Measurements from ENCODE around the gene HOXA9. TPM values are rescaled to one million over a fixed set of nuclear protein-coding genes. Genes with fewer than 3 reads are reported as not detected.

Gene HOXA9
- total and polyA plus RNA-seq, 2 of the 4 experiments (the other 2 are of a cell fraction): 0.18 to 0.32 TPM

- H3K4ac ChIP-seq (ENCODE audit: low read depth, low read length): peak overlapping the region; percentile 98
- H3K36me3 ChIP-seq (ENCODE audit: control insufficient read depth, insufficient read depth, low read length): no peaks in the 10 kb centered on the region
- peak overlapping the region; percentile 88 for H2BK5ac ChIP-seq (ENCODE audit: low read depth, low read length, poor library complexity, severe bottlenecking)
- peaks cover 6 to 51% of the 10 kb centered on the region in 2 experiments for H3K79me1 ChIP-seq (ENCODE audit: low read depth in 1 of 2, low read length in 2 of 2)
- in situ Hi-C loops (cut with MboI; ENCODE audit: low sequenced_read_pairs) (no loop called here), intact Hi-C loops (cut with micrococcal nuclease) (loop anchor here (2.0 to 5.0 kb wide), 2 partner anchors 25 to 921 kb away; partner anchors contain the start of genes CBX3 and HNRNPA2B1), dilution Hi-C loops (cut with HindIII; ENCODE audit: low sequenced_read_pairs, unreplicated experiment) (no loop called here)
- H3K9me3 ChIP-seq (ENCODE audit: control insufficient read depth, insufficient read depth, low read length): no peaks in the 10 kb centered on the region
- H2AK5ac ChIP-seq (ENCODE audit: low read depth, low read length): peak overlapping the region; percentile 62
- peak overlapping the region; percentile 80 for H3K23ac ChIP-seq (ENCODE audit: low read depth, low read length)
- BruUV-seq (replicated peaks): no TSS peak
- peak overlapping the region; percentile 94 for H2BK120ac ChIP-seq (ENCODE audit: low read depth, low read length)
- H2BK15ac ChIP-seq (ENCODE audit: low read depth, low read length): peak overlapping the region; percentile 64; the same call in 2 of the 3 replicates
- no peak for TF ChIP-seq ELK1 (IDR thresholded peaks at IDR 0.05; ENCODE audit: borderline replicate concordance, low read depth, low read length)
- peak; percentile 63; the same call in 1 of the 2 replicates for TF ChIP-seq POLR2A (IDR thresholded peaks at IDR 0.05; ENCODE audit: low read depth, low read length)
- no peak for TF ChIP-seq RCOR1 (IDR thresholded peaks at IDR 0.05; ENCODE audit: insufficient replicate concordance, low read length)
- TF ChIP-seq SMC3 (IDR thresholded peaks at IDR 0.05; ENCODE audit: low read depth, low read length): no peak
- H2AK9ac ChIP-seq (replicated peaks; ENCODE audit: low read depth, low read length, poor library complexity): peak overlapping the region; percentile 87
- ChIA-PET POLR2A (ENCODE audit: unreplicated experiment) (interaction anchor here (1.0 kb wide), 1 partner anchor 26 kb away, joined by 3 read pairs; no protein-coding TSS in a partner anchor), CTCF (interaction anchor here (1.0 to 1.2 kb wide), 2 partner anchors 18 to 754 kb away, joined by 3 to 5 read pairs; no protein-coding TSS in a partner anchor)
- DNase-seq (no peak), ATAC-seq (ENCODE audit: low read depth) (no peak)
- peak overlapping the region; percentile 75 for H2BK20ac ChIP-seq (ENCODE audit: low read depth, low read length)
- peak overlapping the region; percentile 95 for H3K4me2 ChIP-seq (ENCODE audit: low read depth, low read length)
- H3K18ac ChIP-seq (ENCODE audit: low read depth, low read length): peak overlapping the region; percentile 67
- peak overlapping the region; percentile 48 for H3K4me3 ChIP-seq (ENCODE audit: insufficient read depth, low read depth, low read length)
- H3K9ac ChIP-seq (ENCODE audit: low read depth, low read length): peak overlapping the region; percentile 96
- no peaks in the 10 kb centered on the region for H3K27me3 ChIP-seq (ENCODE audit: control insufficient read depth, insufficient read depth, low read length)
- peak overlapping the region; percentile 90 to 93 for H4K8ac ChIP-seq (ENCODE audit: low read depth in 2 of 2, low read length in 2 of 2)
- peaks cover 35% of the 10 kb centered on the region for H3K4me1 ChIP-seq (ENCODE audit: control insufficient read depth, insufficient read depth, low read length)
- H3K9me1 ChIP-seq (ENCODE audit: insufficient read depth, low read length): peaks cover 10% of the 10 kb centered on the region
- peak overlapping the region; percentile 73 for H2AFZ ChIP-seq (replicated peaks; ENCODE audit: low read length, poor library complexity)
- H4K91ac ChIP-seq (ENCODE audit: insufficient read depth, low read depth, low read length): peak overlapping the region; percentile 96
- peak overlapping the region; percentile 76; the same call in 1 of the 2 replicates for H3K56ac ChIP-seq (ENCODE audit: extremely low read depth, insufficient read depth, low read length)
- WGBS, 2 experiments (ENCODE audit: extremely low coverage in 2 of 2, insufficient read length in 1 of 2): 14% methylated on average over 9 of the region's 26 CpGs; no CpG with 5 or more reads in 1 of the 2 experiments
- peak overlapping the region; percentile 94 for H3K14ac ChIP-seq (replicated peaks; ENCODE audit: low read depth, low read length)
- H4K5ac ChIP-seq (ENCODE audit: low read depth, low read length): peak overlapping the region; percentile 50
- H4K20me1 ChIP-seq (ENCODE audit: insufficient read depth, low read length): 0 out of 2 replicates have a peak, but pooled peaks cover 2% of the 10 kb centered on the region
- peak overlapping the region; percentile 99 for H3K27ac ChIP-seq (ENCODE audit: insufficient read depth, low read length)
These were observed 41.8 kb downstream of the HOXA9 start for GRCh38 chr7:27123477-27124053.

Data from IMR-90 (cell line).